ENCODE results near the gene IL31RA. TPM values are rescaled to one million over a fixed set of nuclear protein-coding genes. Genes with fewer than 3 reads are reported as not detected.

The IL31RA gene
- total RNA-seq, 1 donor from 2014 or later = not detected

- Mint-ChIP-seq H3K9me3 (peaks cover 5% of the 10 kb centered on the region), H3K27me3 (ENCODE audit: low read depth) (peaks cover 4% of the 10 kb centered on the region), H3K4me3 (no peak overlapping the region), H3K27ac (ENCODE audit: unreplicated experiment) (no peak overlapping the region), H3K36me3 (ENCODE audit: low read depth) (no peaks in the 10 kb centered on the region), H3K4me1 (peaks cover 4% of the 10 kb centered on the region)
- DNase-seq (ENCODE audit: low read depth, low spot score) = no peak
- no peak for TF ChIP-seq CTCF (conservative IDR thresholded peaks at IDR 0.05)
Measured at GRCh38 chr5:55858104-55858503, 6.9 kb downstream of the IL31RA start.

GRCh38 chr5:55860288-55860687, 9.1 kb downstream of the IL31RA start:
- H3K4me1 Mint-ChIP-seq = peaks cover 2% of the 10 kb centered on the region

GRCh38 chr5:55860709-55861108, 9.6 kb downstream of the IL31RA start:
- Mint-ChIP-seq H3K9me3 (peaks cover 5% of the 10 kb centered on the region), H3K27me3 (ENCODE audit: low read depth) (peaks cover 4% of the 10 kb centered on the region), H3K4me3 (no peak overlapping the region), H3K4me1 (no peaks in the 10 kb centered on the region), H3K27ac (ENCODE audit: unreplicated experiment) (no peak overlapping the region), H3K36me3 (ENCODE audit: low read depth) (no peaks in the 10 kb centered on the region)
- TF ChIP-seq CTCF (conservative IDR thresholded peaks at IDR 0.05) = no peak
- no peak for DNase-seq (ENCODE audit: low read depth, low spot score)

More at GRCh38 chr5:55860288-55860687, 9.1 kb downstream of the IL31RA start:
- no peak for TF ChIP-seq CTCF (conservative IDR thresholded peaks at IDR 0.05)
- DNase-seq (ENCODE audit: low read depth, low spot score) = no peak
- no peak overlapping the region for H3K4me3 Mint-ChIP-seq
- peaks cover 4% of the 10 kb centered on the region for H3K27me3 Mint-ChIP-seq (ENCODE audit: low read depth)
- no peaks in the 10 kb centered on the region for H3K36me3 Mint-ChIP-seq (ENCODE audit: low read depth)
- H3K27ac Mint-ChIP-seq (ENCODE audit: unreplicated experiment) = no peak overlapping the region
- H3K9me3 Mint-ChIP-seq = peaks cover 5% of the 10 kb centered on the region

- no peak for TF ChIP-seq CTCF (conservative IDR thresholded peaks at IDR 0.05)
- Mint-ChIP-seq H3K27me3 (ENCODE audit: low read depth) (no peaks in the 10 kb centered on the region), H3K9me3 (peaks cover 3% of the 10 kb centered on the region), H3K36me3 (ENCODE audit: low read depth) (no peaks in the 10 kb centered on the region), H3K4me3 (no peak overlapping the region), H3K4me1 (no peaks in the 10 kb centered on the region), H3K27ac (ENCODE audit: unreplicated experiment) (no peak overlapping the region)
- no peak for DNase-seq (ENCODE audit: low read depth, low spot score)
Measured at GRCh38 chr5:55864606-55865541, 13.7 kb downstream of the IL31RA start.

GRCh38 chr5:55865831-55866230, 14.7 kb downstream of the IL31RA start:
- Mint-ChIP-seq H3K36me3 (ENCODE audit: low read depth) (no peaks in the 10 kb centered on the region), H3K27me3 (ENCODE audit: low read depth) (no peaks in the 10 kb centered on the region), H3K4me3 (no peak overlapping the region), H3K9me3 (peaks cover 3% of the 10 kb centered on the region), H3K27ac (ENCODE audit: unreplicated experiment) (no peak overlapping the region), H3K4me1 (no peaks in the 10 kb centered on the region)
- DNase-seq (ENCODE audit: low read depth, low spot score) = no peak
- TF ChIP-seq CTCF (conservative IDR thresholded peaks at IDR 0.05) = no peak

Data from neural crest cell (in vitro differentiated cells).